Naive thymus-derived CD4-positive, alpha-beta T cell (primary cell): ENCODE data around the gene CD300C. TPM values are rescaled to one million over a fixed set of nuclear protein-coding genes. Genes with fewer than 3 reads are reported as not detected.
A peak's percentile ranks its signal among the peaks of the same experiment; 100 is the strongest.

ENCODE experiments used
- ATAC-seq: fragments of 150-1000 bp; cut with Tn5 transposase; 2 replicates; pipeline ENCODE4 v1.10.0; 2021; ENCODE audit warnings: mild to moderate bottlenecking, moderate library complexity
- CTCF ChIA-PET: fragments of 350-600 bp; sonication (Branson Sonifier 250); formaldehyde crosslinking; loops from one replicate; lab custom pipeline; 2021; ENCODE audit warnings: antibody characterized with exemption; lab: Charles Lee
- POLR2A ChIA-PET: fragments of 350-600 bp; sonication (Branson Sonifier 250); formaldehyde crosslinking; loops from one replicate; lab custom pipeline; 2021; ENCODE audit warnings: antibody characterized with exemption, inconsistent platforms; lab: Charles Lee
- DNase-seq, 9 donors: peaks; one replicate each; pipeline versions ENCODE4 v3.0.0 to v3.0.0-alpha.2; 2020 to 2022; ENCODE audit warnings: mixed read lengths in 1 of 9
- H3K27ac ChIP-seq: one replicate; pipeline ENCODE4 v1.7.0; 2013; ENCODE audit warnings: mild to moderate bottlenecking, low read depth, low read length, moderate library complexity
- H3K27me3 ChIP-seq, 2 donors: one replicate each; pipeline ENCODE4 v1.7.0; 2013; ENCODE audit warnings: low read length in 2 of 2, mild to moderate bottlenecking in 2 of 2, moderate library complexity in 2 of 2; ENCODE audit not compliant: control insufficient read depth in 2 of 2, insufficient read depth in 2 of 2
- H3K36me3 ChIP-seq, 3 experiments: 1 replicate in 2 of 3; 2 replicates in 1 of 3; pipeline ENCODE4 v1.7.0; 2013; ENCODE audit warnings: low read length in 3 of 3, mild to moderate bottlenecking in 3 of 3, moderate library complexity in 1 of 3; ENCODE audit not compliant: insufficient read depth in 3 of 3, control insufficient read depth in 2 of 3
- H3K4me1 ChIP-seq, 2 donors: one replicate each; pipeline ENCODE4 v1.7.0; 2013; ENCODE audit warnings: low read length in 2 of 2, mild to moderate bottlenecking in 2 of 2, moderate library complexity in 1 of 2; ENCODE audit not compliant: control insufficient read depth in 2 of 2, insufficient read depth in 2 of 2
- H3K4me3 ChIP-seq: 2 replicates; pipeline ENCODE4 v1.7.0; 2013; ENCODE audit warnings: mild to moderate bottlenecking, low read length
- H3K9me3 ChIP-seq, 3 experiments: 1 replicate in 2 of 3; 2 replicates in 1 of 3; pipeline ENCODE4 v1.7.0; 2013; ENCODE audit warnings: low read length in 3 of 3; ENCODE audit not compliant: control insufficient read depth in 2 of 3
- H3K27ac Mint-ChIP-seq, 9 donors: one replicate each; pipeline ENCODE4 v1.8.0; 2020 to 2022; ENCODE audit warnings: mixed read lengths in 9 of 9, mild to moderate bottlenecking in 8 of 9, moderate library complexity in 5 of 9, inconsistent platforms in 2 of 9
- H3K27me3 Mint-ChIP-seq, 5 donors: one replicate each; pipeline ENCODE4 v1.8.0; 2021 to 2022; ENCODE audit warnings: mixed read lengths in 5 of 5, mild to moderate bottlenecking in 1 of 5
- H3K36me3 Mint-ChIP-seq, 5 donors: one replicate each; pipeline ENCODE4 v1.8.0; 2020 to 2022; ENCODE audit warnings: mixed read lengths in 5 of 5, mild to moderate bottlenecking in 3 of 5, inconsistent platforms in 1 of 5
- H3K4me1 Mint-ChIP-seq, 7 donors: one replicate each; pipeline ENCODE4 v1.8.0; 2020 to 2022; ENCODE audit warnings: mixed read lengths in 7 of 7, mild to moderate bottlenecking in 3 of 7, inconsistent platforms in 1 of 7
- H3K4me3 Mint-ChIP-seq, 10 donors: one replicate each; pipeline ENCODE4 v1.8.0; 2020 to 2022; ENCODE audit warnings: mild to moderate bottlenecking in 10 of 10, mixed read lengths in 10 of 10, moderate library complexity in 6 of 10, inconsistent platforms in 2 of 10
- H3K9me3 Mint-ChIP-seq, 11 donors: one replicate each; pipeline ENCODE4 v1.8.0; 2020 to 2022; ENCODE audit warnings: mixed read lengths in 11 of 11, mild to moderate bottlenecking in 4 of 11, inconsistent platforms in 1 of 11, moderate library complexity in 1 of 11
- intact Hi-C, 2 donors: fragments of 100-400 bp; cut with micrococcal nuclease; formaldehyde crosslinking; loops; one replicate each; pipeline ENCODE4 v1.15.1; 2023
- polyA plus RNA-seq, 2 donors: library from polyadenylated mRNA; unstranded; fragments of 300-500 nt; fragmentation: Illumina TruSeq; gene quantifications; one replicate each; pipeline ENCODE4 v1.2.3, GENCODE V29; 2021
- total RNA-seq, 6 experiments: library from RNA in 5 of 6; stranded (reverse) in 5 of 6; gene quantifications; 1 replicate in 5 of 6; 2 replicates in 1 of 6; pipeline ENCODE4 v1.2.3 and lab custom pipeline; 2021 to 2026

CD300C gene
- total and polyA plus RNA-seq, 7 experiments from 2014 or later, result 0.22 to 20.5 (median 0.58) TPM; not detected in 2

DNA sequence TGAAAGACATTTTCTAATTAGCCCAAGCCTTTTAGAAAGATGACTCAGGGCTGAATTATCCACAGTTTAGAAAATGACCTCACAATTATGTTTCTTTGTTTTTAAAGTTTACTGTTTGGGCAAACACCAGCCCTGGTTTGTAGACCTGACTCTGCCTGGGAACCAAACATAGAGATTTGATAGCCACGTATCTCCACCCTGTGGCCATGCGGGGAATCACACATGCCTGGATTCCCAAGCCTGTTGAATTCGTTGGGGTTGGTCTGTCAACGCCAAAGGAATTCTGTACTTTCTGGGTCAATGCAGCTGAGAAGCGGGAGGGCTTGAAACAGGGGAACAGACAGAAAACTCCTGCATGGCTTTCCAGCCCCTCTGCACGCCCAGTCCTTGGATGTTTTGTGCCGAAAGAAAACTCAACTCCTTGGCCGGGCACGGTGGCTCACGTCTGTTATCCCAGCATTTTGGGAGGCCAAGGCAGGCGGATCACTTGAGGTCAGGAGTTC, 52.5 kb downstream of the CD300C start:
- Histone ChIP-seq H3K36me3 (no peaks in the 10 kb centered on the region), H3K27me3 (no peaks in the 10 kb centered on the region), H3K4me1 (peaks cover 0 to 10% of the 10 kb centered on the region in 2 donors), H3K27ac (no peak overlapping the region), H3K4me3 (no peak overlapping the region), H3K9me3 (no peaks in the 10 kb centered on the region)
- Mint-ChIP-seq H3K36me3 (peaks cover 0 to 13% (median 4%) of the 10 kb centered on the region in 5 donors), H3K4me3 (no peak overlapping the region), H3K4me1 (peaks cover 0 to 15% (median 4%) of the 10 kb centered on the region in 7 donors), H3K9me3 (peaks cover 0 to 4% (median 0%) of the 10 kb centered on the region in 11 donors), H3K27me3 (peaks cover 0 to 11% (median 0%) of the 10 kb centered on the region in 5 donors), H3K27ac (no peak overlapping the region)
- POLR2A ChIA-PET, result no interaction called here
- CTCF ChIA-PET, result interaction anchor here (0.8 to 1.6 kb wide), 6 partner anchors 9 to 297 kb away, joined by 3 to 8 read pairs (median 3); partner anchors contain the start of gene GPR142
- ATAC-seq (peak; percentile 90), DNase-seq (peak; percentile 39 to 73 (median 63))
- intact Hi-C loops, result loop anchor here (1.0 to 10.0 kb wide), 10 partner anchors 36 to 291 kb away; partner anchors contain the start of genes GPRC5C (in 1 of the 2), RPL38 (in 1 of the 2) and TTYH2 (in 1 of the 2)

DNA sequence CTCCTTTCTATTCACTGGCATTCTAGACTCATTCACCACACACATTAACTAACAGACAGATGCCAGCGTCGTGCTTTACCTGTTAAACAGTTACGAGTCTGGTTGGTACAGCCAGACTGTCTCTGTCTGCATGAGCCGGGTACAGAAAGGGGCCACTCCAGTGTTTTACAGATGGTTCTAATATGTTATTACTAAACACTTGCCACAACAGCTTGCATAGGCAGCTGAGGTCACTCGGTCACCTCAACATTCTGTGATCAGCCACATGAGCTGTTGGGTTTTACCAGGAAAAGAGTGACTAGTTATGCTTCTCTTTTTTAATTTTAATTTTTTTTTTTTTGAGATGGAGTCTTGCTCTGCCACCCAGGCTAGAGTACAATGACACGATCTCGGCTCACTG, 54.3 kb downstream of the CD300C start:
- Mint-ChIP-seq H3K4me3 (no peak overlapping the region), H3K36me3 (peaks cover 0 to 26% (median 4%) of the 10 kb centered on the region in 5 donors), H3K4me1 (peaks cover 0 to 22% (median 2%) of the 10 kb centered on the region in 7 donors), H3K27ac (no peak overlapping the region), H3K27me3 (peaks cover 0 to 8% (median 0%) of the 10 kb centered on the region in 5 donors), H3K9me3 (peaks cover 0 to 6% (median 0%) of the 10 kb centered on the region in 11 donors)
- peak in 1 of 9 donors; percentile 13 for DNase-seq
- H3K4me1 ChIP-seq, result peaks cover 0 to 10% of the 10 kb centered on the region in 2 donors
- H3K27ac ChIP-seq, result no peak overlapping the region
- H3K4me3 ChIP-seq, result no peak overlapping the region
- ChIA-PET POLR2A (no interaction called here), CTCF (interaction anchor here (1.1 to 1.4 kb wide), 3 partner anchors 35 to 122 kb away, joined by 4 to 5 read pairs (median 5); no protein-coding TSS in a partner anchor)
- H3K27me3 ChIP-seq, result no peaks in the 10 kb centered on the region
- peak; percentile 46 for ATAC-seq
- no peaks in the 10 kb centered on the region for H3K36me3 ChIP-seq
- H3K9me3 ChIP-seq, result no peaks in the 10 kb centered on the region
- intact Hi-C loops, result loop anchor here (2.0 to 10.0 kb wide), 3 partner anchors 57 to 289 kb away; partner anchors contain the start of genes GPRC5C (in 1 of the 2) and RPL38 (in 1 of the 2)

Other genes with a start within 250 kb of the CD300C start
- gene KIF19, start 219.9 kb downstream of the CD300C start, total RNA-seq, result 1 to 10 TPM in 1 of 5 experiments, under 1 TPM in 3, not detected in 1; 0.34 to 1.2 (median 0.47) TPM
- gene KIF19, start 219.9 kb downstream of the CD300C start, polyA plus RNA-seq, result not detected
- gene BTBD17, start 184.2 kb downstream of the CD300C start, total RNA-seq, result not detected
- not detected for gene BTBD17, start 184.2 kb downstream of the CD300C start, polyA plus RNA-seq
- not detected for gene GPR142, start 178.6 kb downstream of the CD300C start, total RNA-seq
- not detected for gene GPR142, start 178.6 kb downstream of the CD300C start, polyA plus RNA-seq
- 1 to 10 TPM in 1 of 5 experiments, under 1 TPM in 2, not detected in 2; 0.13 to 1.9 (median 0.29) TPM for gene GPRC5C, start 114.0 kb downstream of the CD300C start, total RNA-seq
- gene GPRC5C, start 114.0 kb downstream of the CD300C start, polyA plus RNA-seq, result not detected
- 10 to 100 TPM in 2 of 5 experiments, 1 to 10 TPM in 3; 5.0 to 52.4 (median 6.8) TPM for gene CD300A, start 79.5 kb downstream of the CD300C start, total RNA-seq
- gene CD300A, start 79.5 kb downstream of the CD300C start, polyA plus RNA-seq, result 1 to 10 TPM; 5.8 to 9.5 TPM
- 10 to 100 TPM in 1 of 5 experiments, 1 to 10 TPM in 1, under 1 TPM in 2, not detected in 1; 0.27 to 23.9 (median 2.0) TPM for gene CD300LB, start 14.6 kb downstream of the CD300C start, total RNA-seq
- gene CD300LB, start 14.6 kb downstream of the CD300C start, polyA plus RNA-seq, result not detected
- 10 to 100 TPM in 1 of 5 experiments, under 1 TPM in 1, not detected in 3; 0.72 to 18.3 TPM for gene CD300H, start 21.4 kb upstream of the CD300C start, total RNA-seq
- gene CD300H, start 21.4 kb upstream of the CD300C start, polyA plus RNA-seq, result not detected
- under 1 TPM in 1 of 5 experiments, not detected in 4; 0.39 TPM for gene CD300LD, start 46.2 kb upstream of the CD300C start, total RNA-seq
- not detected for gene CD300LD, start 46.2 kb upstream of the CD300C start, polyA plus RNA-seq
- 10 to 100 TPM in 2 of 5 experiments, not detected in 3; 11.9 to 93.1 TPM for gene CD300E, start 77.6 kb upstream of the CD300C start, total RNA-seq
- not detected for gene CD300E, start 77.6 kb upstream of the CD300C start, polyA plus RNA-seq
- gene CD300LF, start 166.8 kb upstream of the CD300C start, total RNA-seq, result 10 to 100 TPM in 1 of 5 experiments, 1 to 10 TPM in 1, under 1 TPM in 2, not detected in 1; 0.46 to 41.0 (median 2.7) TPM
- gene CD300LF, start 166.8 kb upstream of the CD300C start, polyA plus RNA-seq, result not detected
- gene RAB37, start 191.1 kb upstream of the CD300C start, total RNA-seq, result 10 to 100 TPM; 23.6 to 58.5 (median 34.4) TPM
- 10 to 100 TPM; 30.4 to 30.7 TPM for gene RAB37, start 191.1 kb upstream of the CD300C start, polyA plus RNA-seq
- 100 to 1,000 TPM in 4 of 5 experiments, 10 to 100 TPM in 1; 93.1 to 279 (median 156) TPM for gene NHERF1, start 202.5 kb upstream of the CD300C start, total RNA-seq
- 100 to 1,000 TPM; 273 to 393 TPM for gene NHERF1, start 202.5 kb upstream of the CD300C start, polyA plus RNA-seq
- gene NAT9, start 230.2 kb upstream of the CD300C start, total RNA-seq, result 10 to 100 TPM; 41.4 to 78.8 (median 56.9) TPM
- gene NAT9, start 230.2 kb upstream of the CD300C start, polyA plus RNA-seq, result 10 to 100 TPM; 16.8 to 37.9 TPM